GM23338 (cell line): Measurements from ENCODE around the gene GFPT2. TPM values are rescaled to one million over a fixed set of nuclear protein-coding genes. Genes with fewer than 3 reads are reported as not detected.

Source experiments
- ATAC-seq: fragments of 200-7000 bp; cut with Tn5 transposase; 3 replicates; pipeline ENCODE4 v1.9.1; 2020
- DNase-seq: peaks from one replicate; pipeline ENCODE4 v3.0.0-alpha.2; 2015; ENCODE audit warnings: low spot score
- H2AFZ ChIP-seq: fragments of 200-600 bp; sonication (generic); 2 replicates; pipeline ENCODE4 v1.8.0; 2016; ENCODE audit warnings: antibody characterized with exemption, mild to moderate bottlenecking, moderate library complexity
- H3F3A ChIP-seq: fragments of 200-600 bp; sonication (generic); replicated peaks from 2 replicates; pipeline ENCODE4 v1.8.0; 2017; ENCODE audit warnings: antibody characterized with exemption, mixed run types, low read depth
- H3K27ac ChIP-seq: fragments of 200-600 bp; sonication (generic); 2 replicates; pipeline ENCODE4 v1.6.1; 2016; ENCODE audit warnings: low read depth
- H3K27me3 ChIP-seq: fragments of 200-600 bp; sonication (generic); 2 replicates; pipeline ENCODE4 v1.8.0; 2016; ENCODE audit warnings: mild to moderate bottlenecking, mixed run types, moderate library complexity; ENCODE audit not compliant: insufficient read depth
- H3K36me3 ChIP-seq: fragments of 200-600 bp; sonication (generic); 2 replicates; pipeline ENCODE4 v1.8.0; 2016; ENCODE audit warnings: mild to moderate bottlenecking; ENCODE audit not compliant: insufficient read depth
- H3K4me1 ChIP-seq: fragments of 200-600 bp; sonication (generic); 2 replicates; pipeline ENCODE4 v1.8.0; 2016; ENCODE audit warnings: mild to moderate bottlenecking, moderate library complexity; ENCODE audit not compliant: insufficient read depth
- H3K4me2 ChIP-seq: fragments of 200-600 bp; sonication (generic); 2 replicates; pipeline ENCODE4 v1.7.1; 2017; ENCODE audit warnings: mixed run types
- H3K4me3 ChIP-seq: fragments of 200-600 bp; sonication (generic); 2 replicates; pipeline ENCODE4 v1.6.1; 2016; ENCODE audit warnings: mixed run types
- H3K79me2 ChIP-seq: fragments of 200-600 bp; sonication (generic); replicated peaks from 2 replicates; pipeline ENCODE4 v1.8.0; 2017; ENCODE audit warnings: mild to moderate bottlenecking; ENCODE audit not compliant: insufficient read depth
- H3K9me2 ChIP-seq: fragments of 200-600 bp; sonication (generic); 2 replicates; pipeline ENCODE4 v1.8.0; 2017; ENCODE audit not compliant: insufficient read depth
- H4K20me1 ChIP-seq: fragments of 200-600 bp; sonication (generic); replicated peaks from 2 replicates; pipeline ENCODE4 v1.8.0; 2017; ENCODE audit warnings: mild to moderate bottlenecking; ENCODE audit not compliant: insufficient read depth
- H3K27ac Mint-ChIP-seq: 2 replicates; pipeline ENCODE4 v1.8.0; 2020; ENCODE audit warnings: inconsistent platforms, mild to moderate bottlenecking, moderate library complexity, mixed read lengths
- H3K27me3 Mint-ChIP-seq: 3 replicates; pipeline ENCODE4 v1.8.0; 2022; ENCODE audit warnings: low read depth, mild to moderate bottlenecking, moderate library complexity, mixed read lengths, inconsistent platforms; ENCODE audit not compliant: insufficient read depth, poor library complexity
- H3K36me3 Mint-ChIP-seq: 3 replicates; pipeline ENCODE4 v1.8.0; 2021; ENCODE audit warnings: low read depth, mild to moderate bottlenecking, inconsistent platforms, moderate library complexity, mixed read lengths
- H3K4me1 Mint-ChIP-seq: 3 replicates; pipeline ENCODE4 v1.8.0; 2020; ENCODE audit warnings: mild to moderate bottlenecking, inconsistent platforms, mixed read lengths
- H3K4me3 Mint-ChIP-seq: 3 replicates; pipeline ENCODE4 v1.8.0; 2021; ENCODE audit warnings: moderate library complexity, mild to moderate bottlenecking, inconsistent platforms, mixed read lengths
- H3K9me3 Mint-ChIP-seq: 3 replicates; pipeline ENCODE4 v1.8.0; 2020; ENCODE audit warnings: moderate library complexity, mild to moderate bottlenecking, inconsistent platforms, mixed read lengths
- CREB1 ChIP-seq: fragments of 250-450 bp; sonication (Bioruptor Pico); IDR thresholded peaks from 2 replicates; pipeline ENCODE4 v1.5.0; 2020; ENCODE audit warnings: low read depth, mild to moderate bottlenecking, moderate library complexity
- CTCF ChIP-seq, 2 experiments: fragments of 200-600 bp in 1 of 2; sonication (generic) in 1 of 2; conservative IDR thresholded peaks; 2 replicates each; pipeline versions ENCODE4 v1.5.1 to v1.6.1; 2016 to 2017; ENCODE audit warnings: antibody characterized with exemption in 2 of 2, low read depth in 2 of 2, mild to moderate bottlenecking in 2 of 2, moderate library complexity in 1 of 2
- NANOG ChIP-seq: IDR thresholded peaks from 2 replicates; pipeline ENCODE4 v1.6.1; 2016; ENCODE audit warnings: antibody characterized with exemption, borderline replicate concordance
- REST ChIP-seq: IDR thresholded peaks from one replicate; pipeline ENCODE4 v1.6.1; 2018; ENCODE audit warnings: antibody characterized with exemption; ENCODE audit not compliant: unreplicated experiment
- STAT1 ChIP-seq: IDR thresholded peaks from one replicate; pipeline ENCODE4 v1.6.1; 2016; ENCODE audit warnings: antibody characterized with exemption; ENCODE audit not compliant: unreplicated experiment
- ZNF462 ChIP-seq: fragments of 250-450 bp; sonication (Bioruptor Pico); IDR thresholded peaks from 2 replicates; pipeline ENCODE4 v1.5.0; 2020; ENCODE audit warnings: mild to moderate bottlenecking, moderate library complexity
- polyA plus RNA-seq: library from polyadenylated mRNA; unstranded; fragments of >200 nt; fragmentation: Nextera tagmentation; extraction: Ambion mirVana; gene quantifications from 2 replicates; pipeline ENCODE4 v1.2.1, GENCODE V29; 2016
- total RNA-seq: library from RNA; depleted of rRNA; stranded (reverse); fragments of >200 nt; shearing (Covaris generic); gene quantifications from 2 replicates; pipeline ENCODE4 v1.2.3, GENCODE V29; 2014

GFPT2 gene
- total and polyA plus RNA-seq, 2 experiments from 2014 or later = 82.6 to 120 TPM

GRCh38 chr5:180304016-180304292, 49.2 kb downstream of the GFPT2 start:
- no peak overlapping the region for H3K4me3 ChIP-seq
- peaks cover 17% of the 10 kb centered on the region for H4K20me1 ChIP-seq
- no peaks in the 10 kb centered on the region for H3K9me2 ChIP-seq
- H3K9me3 Mint-ChIP-seq = peaks cover 3% of the 10 kb centered on the region; the same call in 1 of the 3 replicates
- H3K4me3 Mint-ChIP-seq = no peak overlapping the region
- TF ChIP-seq NANOG (no peak), STAT1 (no peak), REST (no peak)
- no peaks in the 10 kb centered on the region for H3K27me3 ChIP-seq
- H3K36me3 Mint-ChIP-seq = peaks cover 85% of the 10 kb centered on the region
- 0 out of 2 replicates have a peak, but pooled peaks cover 7% of the 10 kb centered on the region for H3F3A ChIP-seq
- ATAC-seq (no peak), DNase-seq (no peak)
- no peak overlapping the region for H3K27ac Mint-ChIP-seq
- H3K27ac ChIP-seq = no peak overlapping the region
- H3K79me2 ChIP-seq = no peaks in the 10 kb centered on the region
- H3K4me1 Mint-ChIP-seq = peaks cover 5% of the 10 kb centered on the region
- H3K4me1 ChIP-seq = no peaks in the 10 kb centered on the region
- H3K4me2 ChIP-seq = no peak overlapping the region
- H2AFZ ChIP-seq = no peak overlapping the region
- peaks cover 18% of the 10 kb centered on the region for H3K27me3 Mint-ChIP-seq
- H3K36me3 ChIP-seq = peaks cover 30% of the 10 kb centered on the region

GRCh38 chr5:180303226-180304015, 49.7 kb downstream of the GFPT2 start:
- Histone ChIP-seq H3K4me1 (no peaks in the 10 kb centered on the region), H3K36me3 (peaks cover 30% of the 10 kb centered on the region), H3K79me2 (no peaks in the 10 kb centered on the region), H3K4me3 (no peak overlapping the region), H3F3A (0 out of 2 replicates have a peak, but pooled peaks cover 7% of the 10 kb centered on the region), H4K20me1 (peaks cover 17% of the 10 kb centered on the region; the same call in 1 of the 2 replicates), H3K27me3 (no peaks in the 10 kb centered on the region), H3K27ac (no peak overlapping the region), H3K9me2 (no peaks in the 10 kb centered on the region), H3K4me2 (no peak overlapping the region), H2AFZ (no peak overlapping the region)
- no peak for ATAC-seq
- Mint-ChIP-seq H3K4me1 (peaks cover 5% of the 10 kb centered on the region), H3K36me3 (peaks cover 82% of the 10 kb centered on the region), H3K9me3 (peaks cover 3% of the 10 kb centered on the region; the same call in 1 of the 3 replicates), H3K27me3 (peaks cover 18% of the 10 kb centered on the region), H3K27ac (no peak overlapping the region), H3K4me3 (no peak overlapping the region)
- DNase-seq = no peak
- TF ChIP-seq ZNF462 (CRISPR knock-in tag) (no peak), CTCF (conservative IDR thresholded peaks at IDR 0.05; ENCODE audit: low read depth in 2 of 2) (no peak), NANOG (no peak), CREB1 (CRISPR knock-in tag) (no peak)
